Adrenal gland (tissue), 5 donors: ENCODE measurements around the gene VPS72.

Source experiments
- CTCF ChIP-seq, 6 experiments: fragments of 450-650 bp in 4 of 6; fragments of 200-600 bp in 2 of 6; sonication (generic) in 1 of 6; IDR thresholded peaks; 1 replicate in 5 of 6; 2 replicates in 1 of 6; pipeline versions ENCODE4 v1.5.1 to v1.8.0; 2016 to 2021; ENCODE audit warnings: antibody characterized with exemption in 6 of 6, mild to moderate bottlenecking in 2 of 6, moderate library complexity in 1 of 6
- POLR2A ChIP-seq, 2 donors: fragments of 450-650 bp; IDR thresholded peaks; one replicate each; pipeline ENCODE4 v1.6.1; 2017; ENCODE audit warnings: antibody characterized with exemption in 2 of 2, mild to moderate bottlenecking in 2 of 2, moderate library complexity in 1 of 2
- donor health status: DM: no; HTN: no; CAD: no.

- TF ChIP-seq CTCF (IDR thresholded peaks at IDR 0.05) (no peak), POLR2A (IDR thresholded peaks at IDR 0.05) (no peak)
These were observed 3.3 kb upstream of the VPS72 start for GRCh38 chr1:151193304-151193703.
